DND-41 (cell line): ENCODE results near the gene MRPL55.

Source experiments
- ATAC-seq: fragments of 200-7000 bp; cut with Tn5 transposase; 3 replicates; pipeline ENCODE4 v1.9.1; 2021; ENCODE audit warnings: low read depth; ENCODE audit not compliant: insufficient read depth
- DNase-seq: peaks from one replicate; pipeline ENCODE4 v3.0.0-alpha.2; 2020
- H2AFZ ChIP-seq: 2 replicates; pipeline ENCODE4 v1.6.0; 2012; ENCODE audit warnings: low read depth, low read length
- H3K27ac ChIP-seq: 2 replicates; pipeline ENCODE4 v1.5.1; 2012; ENCODE audit warnings: low read length, inconsistent platforms
- H3K27me3 ChIP-seq: fragments of 200-600 bp; sonication (generic); 2 replicates; pipeline ENCODE4 v1.6.0; 2012; ENCODE audit warnings: low read length, mild to moderate bottlenecking, inconsistent platforms; ENCODE audit not compliant: insufficient read depth, poor library complexity
- H3K36me3 ChIP-seq: 2 replicates; pipeline ENCODE4 v1.5.1; 2012; ENCODE audit warnings: low read length, inconsistent platforms; ENCODE audit not compliant: insufficient read depth
- H3K4me1 ChIP-seq: 2 replicates; pipeline ENCODE4 v1.5.1; 2012; ENCODE audit warnings: mild to moderate bottlenecking, low read length; ENCODE audit not compliant: insufficient read depth
- H3K4me2 ChIP-seq: 2 replicates; pipeline ENCODE4 v1.6.0; 2012; ENCODE audit warnings: mild to moderate bottlenecking, moderate library complexity, low read length, inconsistent platforms; ENCODE audit not compliant: insufficient read depth
- H3K4me3 ChIP-seq, 2 experiments: fragments of 200-600 bp in 1 of 2; shearing (Covaris generic) in 1 of 2; 2 replicates each; pipeline ENCODE4 v1.5.1; 2012 to 2016; ENCODE audit warnings: inconsistent platforms in 2 of 2, low read length in 2 of 2, mild to moderate bottlenecking in 2 of 2, low read depth in 1 of 2, moderate library complexity in 1 of 2
- H3K79me2 ChIP-seq: 2 replicates; pipeline ENCODE4 v1.6.0; 2012; ENCODE audit warnings: low read length, inconsistent platforms; ENCODE audit not compliant: insufficient read depth
- H3K9ac ChIP-seq: 2 replicates; pipeline ENCODE4 v1.6.0; 2012; ENCODE audit warnings: low read depth, mild to moderate bottlenecking, inconsistent platforms, low read length, moderate library complexity
- H3K9me3 ChIP-seq: 2 replicates; pipeline ENCODE4 v1.5.1; 2012; ENCODE audit warnings: low read length, moderate library complexity, mild to moderate bottlenecking, inconsistent platforms; ENCODE audit not compliant: insufficient read depth, severe bottlenecking
- H4K20me1 ChIP-seq: 2 replicates; pipeline ENCODE4 v1.6.0; 2012; ENCODE audit warnings: low read length; ENCODE audit not compliant: insufficient read depth
- CTCF ChIP-seq: IDR thresholded peaks from 2 replicates; pipeline ENCODE4 v1.5.1; 2012; ENCODE audit warnings: borderline replicate concordance, low read length, moderate library complexity, mild to moderate bottlenecking; ENCODE audit not compliant: poor library complexity, severe bottlenecking; ENCODE audit errors: extremely low read depth
- EZH2 ChIP-seq: IDR thresholded peaks from 3 replicates; pipeline ENCODE4 v1.6.1; 2012; ENCODE audit warnings: borderline replicate concordance, low read depth, mild to moderate bottlenecking, moderate library complexity, low read length, inconsistent platforms; ENCODE audit not compliant: severe bottlenecking

Gene MRPL55

GRCh38 chr1:228108055-228108690, 926 bp downstream of the MRPL55 start:
- ATAC-seq (no peak), DNase-seq (no peak)
- Histone ChIP-seq H3K9me3 (no peaks in the 10 kb centered on the region), H3K27ac (peak overlapping the region; percentile 73), H3K4me1 (peaks cover 48% of the 10 kb centered on the region), H4K20me1 (peaks cover 4% of the 10 kb centered on the region; the same call in 1 of the 2 replicates), H2AFZ (no peak overlapping the region), H3K36me3 (peaks cover 30% of the 10 kb centered on the region), H3K9ac (peak overlapping the region; percentile 75), H3K4me3 (peak overlapping the region; percentile 30 to 84), H3K79me2 (peaks cover 40% of the 10 kb centered on the region), H3K4me2 (peak overlapping the region; percentile 91), H3K27me3 (no peaks in the 10 kb centered on the region)
- no peak for TF ChIP-seq CTCF
- no peak for TF ChIP-seq EZH2

- H3K9ac ChIP-seq, result peak overlapping the region; percentile 75; the same call in 1 of the 2 replicates
- H3K27ac ChIP-seq, result no peak overlapping the region
- no peaks in the 10 kb centered on the region for H3K27me3 ChIP-seq
- TF ChIP-seq EZH2 (no peak), CTCF (no peak)
- H3K4me3 ChIP-seq, result peak overlapping the region in 1 of 2 experiments; percentile 84; a peak in 1 of 4 replicates
- peak overlapping the region; percentile 91 for H3K4me2 ChIP-seq
- no peak for ATAC-seq
- peaks cover 30% of the 10 kb centered on the region for H3K36me3 ChIP-seq
- no peaks in the 10 kb centered on the region for H3K9me3 ChIP-seq
- no peak for DNase-seq
- H2AFZ ChIP-seq, result no peak overlapping the region
- peaks cover 4% of the 10 kb centered on the region; the same call in 1 of the 2 replicates for H4K20me1 ChIP-seq
- peaks cover 48% of the 10 kb centered on the region for H3K4me1 ChIP-seq
- peaks cover 45% of the 10 kb centered on the region for H3K79me2 ChIP-seq
These were observed 1.5 kb downstream of the MRPL55 start for GRCh38 chr1:228107636-228108035.

- H3K4me1 ChIP-seq, result peaks cover 56% of the 10 kb centered on the region
- H3K36me3 ChIP-seq, result peaks cover 30% of the 10 kb centered on the region
- H3K4me2 ChIP-seq, result no peak overlapping the region
- H4K20me1 ChIP-seq, result peaks cover 10% of the 10 kb centered on the region; the same call in 1 of the 2 replicates
- peaks cover 54% of the 10 kb centered on the region for H3K79me2 ChIP-seq
- H3K27ac ChIP-seq, result no peak overlapping the region
- no peaks in the 10 kb centered on the region for H3K9me3 ChIP-seq
- no peak for ATAC-seq
- no peak overlapping the region for H2AFZ ChIP-seq
- TF ChIP-seq EZH2 (no peak), CTCF (no peak)
- no peaks in the 10 kb centered on the region for H3K27me3 ChIP-seq
- no peak for DNase-seq
- H3K9ac ChIP-seq, result no peak overlapping the region
- H3K4me3 ChIP-seq, result no peak overlapping the region
These were observed 2.4 kb downstream of the MRPL55 start for GRCh38 chr1:228106800-228107054.
